ENCODE results near the gene ALKBH2.
"Not testable (repeated sequence)": the region's sequence is repeated elsewhere in the genome, so short reads cannot be mapped to it uniquely, and the experiment has no call there.

Gene ALKBH2

GRCh38 chr12:109058773-109059172 is 34.5 kb downstream of the ALKBH2 start:
- H3K4me1 Mint-ChIP-seq = peaks cover 24% of the 10 kb centered on the region
- H3K9me3 Mint-ChIP-seq = no peaks in the 10 kb centered on the region
- no peak for ATAC-seq
- no peak overlapping the region for H3K27ac Mint-ChIP-seq
- H3K36me3 Mint-ChIP-seq = peaks cover 27% of the 10 kb centered on the region
- DNase-seq (ENCODE audit: low spot score in 2 of 2) = no peak
- no peak overlapping the region for H3K4me3 Mint-ChIP-seq

- Mint-ChIP-seq H3K4me1 (peaks cover 28% of the 10 kb centered on the region), H3K9me3 (no peaks in the 10 kb centered on the region), H3K36me3 (peaks cover 27% of the 10 kb centered on the region), H3K4me3 (no peak overlapping the region), H3K27ac (no peak overlapping the region)
- DNase-seq (ENCODE audit: low spot score in 2 of 2) = no peak
- ATAC-seq = no peak
Measured at GRCh38 chr12:109057376-109057775, 35.9 kb downstream of the ALKBH2 start.

DNA sequence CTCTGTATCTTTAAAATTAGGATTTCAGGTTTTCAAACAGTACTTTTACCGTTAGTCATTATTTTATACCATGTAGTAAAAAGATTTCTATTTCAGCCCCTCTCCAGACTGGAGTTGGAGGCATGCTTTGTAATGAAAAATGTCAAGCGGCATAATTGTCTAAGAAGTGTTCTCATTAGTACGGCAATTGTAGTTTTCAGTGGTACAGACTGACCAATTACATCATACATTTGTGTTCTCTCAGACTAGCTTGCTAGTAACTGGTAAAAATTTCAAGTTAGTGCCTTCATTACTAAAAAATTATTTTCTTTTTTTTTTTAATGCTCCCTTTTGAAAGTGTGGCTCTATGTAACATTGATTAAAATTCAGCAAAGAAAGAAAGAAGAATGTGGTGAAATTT is 36.4 kb downstream of the ALKBH2 start:
- no peaks in the 10 kb centered on the region for H3K9me3 Mint-ChIP-seq
- peaks cover 27% of the 10 kb centered on the region for H3K36me3 Mint-ChIP-seq
- no peak for DNase-seq (ENCODE audit: low spot score in 2 of 2)
- no peak for ATAC-seq
- no peak overlapping the region for H3K27ac Mint-ChIP-seq
- H3K4me3 Mint-ChIP-seq = no peak overlapping the region
- H3K4me1 Mint-ChIP-seq = peaks cover 28% of the 10 kb centered on the region

DNA sequence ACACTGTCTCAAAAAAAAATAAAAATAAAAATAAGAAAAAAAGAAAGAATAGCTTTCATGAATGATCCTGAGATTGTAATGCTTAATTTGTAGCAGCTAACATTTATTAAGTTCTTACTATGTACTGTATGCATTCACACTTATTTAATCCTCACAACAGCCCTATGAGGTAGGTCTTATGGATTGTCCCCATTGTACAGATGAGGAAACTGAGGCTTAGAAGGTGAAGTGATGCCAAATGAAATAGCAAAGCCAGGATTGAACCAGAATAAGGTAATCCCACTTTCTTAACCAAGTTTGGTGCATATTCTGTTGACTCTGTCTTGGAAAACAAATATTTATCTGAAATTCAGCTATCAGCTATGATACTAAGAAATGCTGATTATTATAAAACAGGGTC is 38.8 kb downstream of the ALKBH2 start:
- H3K27ac Mint-ChIP-seq = peak overlapping the region; percentile 92
- peaks cover 21% of the 10 kb centered on the region for H3K36me3 Mint-ChIP-seq
- no peak for DNase-seq (ENCODE audit: low spot score in 2 of 2)
- H3K4me1 Mint-ChIP-seq = peaks cover 26% of the 10 kb centered on the region
- no peak for ATAC-seq
- H3K4me3 Mint-ChIP-seq = peak overlapping the region; percentile 99
- H3K9me3 Mint-ChIP-seq = no peaks in the 10 kb centered on the region

DNA sequence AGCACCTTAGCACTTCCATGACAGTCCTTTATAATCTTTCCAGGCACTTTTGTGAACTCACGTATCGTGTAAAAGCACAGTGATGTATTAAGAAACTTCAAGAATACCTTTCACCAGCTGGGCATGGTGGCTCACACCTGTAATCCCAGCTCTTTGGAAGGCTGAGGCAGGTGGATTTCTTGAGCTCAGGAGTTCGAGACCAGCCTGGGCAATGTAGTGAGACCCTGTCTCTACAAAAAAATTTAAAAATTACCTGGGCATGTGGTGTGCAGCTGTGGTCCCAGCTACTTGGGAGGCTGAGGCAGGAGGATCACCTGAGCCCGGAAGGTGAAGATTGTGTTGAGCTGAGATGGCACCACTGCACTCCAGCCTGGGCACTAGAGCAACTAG is 39.2 kb downstream of the ALKBH2 start:
- Mint-ChIP-seq H3K4me3 (peak overlapping the region; percentile 99), H3K27ac (peak overlapping the region; percentile 92), H3K36me3 (peaks cover 20% of the 10 kb centered on the region)

GRCh38 chr12:109053382-109054123 is 39.7 kb downstream of the ALKBH2 start:
- Mint-ChIP-seq H3K4me3 (peak overlapping the region; percentile 99), H3K27ac (peak overlapping the region; percentile 92), H3K36me3 (peaks cover 15% of the 10 kb centered on the region), H3K4me1 (peaks cover 26% of the 10 kb centered on the region), H3K9me3 (no peaks in the 10 kb centered on the region)
- ATAC-seq (peak; percentile 82), DNase-seq (ENCODE audit: low spot score in 2 of 2) (peak; percentile 8 to 66)

More for the DNA sequence above, 39.2 kb downstream of the ALKBH2 start:
- not testable (repeated sequence) for H3K9me3 Mint-ChIP-seq, ATAC-seq
- peaks cover 26% of the 10 kb centered on the region for H3K4me1 Mint-ChIP-seq
- peak in 1 of 2 donors; percentile 48 for DNase-seq (ENCODE audit: low spot score in 2 of 2)

DNA sequence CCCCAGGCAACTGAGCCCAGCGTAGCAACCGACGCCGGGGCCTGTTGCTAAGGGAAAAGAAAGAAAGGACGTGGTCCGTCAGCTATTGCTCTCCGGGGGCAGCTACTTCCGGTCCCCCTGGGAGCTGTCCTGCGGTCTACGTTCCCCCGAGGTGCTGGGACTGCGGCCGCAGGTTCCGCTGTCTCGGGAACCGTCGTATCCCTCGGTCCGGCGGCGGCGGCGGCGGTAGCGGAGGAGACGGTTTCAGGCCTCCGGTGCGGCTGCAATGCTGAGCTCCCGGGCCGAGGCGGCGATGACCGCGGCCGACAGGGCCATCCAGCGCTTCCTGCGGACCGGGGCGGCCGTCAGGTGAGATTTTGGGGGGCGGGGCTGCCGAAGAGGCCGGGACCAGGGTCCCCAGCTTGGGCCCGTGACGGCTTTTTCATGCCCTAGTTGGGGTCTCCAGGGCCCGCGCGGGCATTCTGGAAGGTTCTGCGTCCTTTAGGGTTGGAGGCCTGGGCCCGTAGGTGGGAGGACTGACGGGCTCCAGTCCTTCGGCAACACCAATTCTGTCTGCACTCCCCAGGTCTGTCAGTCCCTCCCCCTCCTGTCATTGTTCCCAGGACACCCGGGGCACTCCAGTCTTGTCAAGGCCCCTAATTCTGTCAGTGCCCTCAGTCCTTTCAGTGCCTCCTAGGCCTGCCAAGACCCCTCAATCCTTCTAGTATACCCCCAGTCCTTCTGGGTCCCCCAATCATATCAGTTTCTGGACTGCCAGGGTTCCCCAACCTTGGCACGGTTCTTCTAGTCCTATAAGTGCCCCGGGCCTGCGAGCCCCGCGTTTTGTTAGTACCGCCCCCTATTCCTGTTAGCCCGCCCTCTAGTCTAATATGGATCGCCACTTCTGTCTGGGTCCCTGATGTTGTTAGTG is 40.6 kb downstream of the ALKBH2 start, which contains the start of gene USP30:
USP30 (plus strand) TSS at position 163 of the 910 bp plus-strand sequence; CDS start at position 266, 103 bp downstream.
- Mint-ChIP-seq H3K4me1 (peaks cover 26% of the 10 kb centered on the region), H3K36me3 (peaks cover 6% of the 10 kb centered on the region), H3K9me3 (no peaks in the 10 kb centered on the region), H3K27ac (peak within 1 kb of the TSS; percentile 92), H3K4me3 (peak within 1 kb of the TSS; percentile 99)
- ATAC-seq (peak; percentile 92), DNase-seq (ENCODE audit: low spot score in 2 of 2) (peak; percentile 80 to 94)

GRCh38 chr12:109052097-109052413 is 41.2 kb downstream of the ALKBH2 start:
- H3K4me1 Mint-ChIP-seq = peaks cover 30% of the 10 kb centered on the region
- ATAC-seq = no peak
- no peaks in the 10 kb centered on the region for H3K9me3 Mint-ChIP-seq
- no peaks in the 10 kb centered on the region for H3K36me3 Mint-ChIP-seq
- no peak for DNase-seq (ENCODE audit: low spot score in 2 of 2)
- peak overlapping the region; percentile 92 for H3K27ac Mint-ChIP-seq
- H3K4me3 Mint-ChIP-seq = peak overlapping the region; percentile 99

DNA sequence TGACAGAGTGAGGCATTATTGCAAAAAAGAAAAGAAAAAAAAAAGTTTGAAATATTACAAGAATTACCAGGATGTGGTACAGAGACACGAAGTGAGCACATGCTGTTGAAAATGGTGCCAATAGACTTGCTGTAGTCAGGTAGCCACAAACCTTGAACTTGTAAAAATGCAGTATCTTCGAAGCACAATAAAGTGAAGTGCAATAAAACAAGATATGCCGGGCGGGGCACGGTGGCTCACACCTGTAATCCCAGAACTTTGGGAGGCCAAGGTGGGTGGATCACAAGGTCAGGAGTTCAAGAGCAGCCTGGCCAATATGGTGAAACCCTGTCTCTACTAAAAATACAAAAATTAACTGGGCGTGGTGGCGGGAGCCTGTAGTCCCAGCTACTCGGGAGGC is 43.5 kb downstream of the ALKBH2 start:
- not testable (repeated sequence) for H3K27ac Mint-ChIP-seq, H3K9me3 Mint-ChIP-seq, H3K36me3 Mint-ChIP-seq, ATAC-seq, H3K4me3 Mint-ChIP-seq
- H3K4me1 Mint-ChIP-seq = peaks cover 27% of the 10 kb centered on the region
- DNase-seq (ENCODE audit: low spot score in 2 of 2) = peak in 1 of 2 donors; percentile 37

- DNase-seq (ENCODE audit: low spot score in 2 of 2) = peak in 1 of 2 donors; percentile 20
- H3K4me1 Mint-ChIP-seq = peaks cover 21% of the 10 kb centered on the region
- H3K27ac Mint-ChIP-seq, H3K9me3 Mint-ChIP-seq, H3K36me3 Mint-ChIP-seq, ATAC-seq, H3K4me3 Mint-ChIP-seq: not testable (repeated sequence)
Measured at GRCh38 chr12:109048706-109049105, 44.6 kb downstream of the ALKBH2 start.

- H3K27ac Mint-ChIP-seq = no peak overlapping the region
- no peak overlapping the region for H3K4me3 Mint-ChIP-seq
- no peaks in the 10 kb centered on the region for H3K36me3 Mint-ChIP-seq
- peaks cover 10% of the 10 kb centered on the region for H3K4me1 Mint-ChIP-seq
- no peaks in the 10 kb centered on the region for H3K9me3 Mint-ChIP-seq
- ATAC-seq = peak; percentile 65
- DNase-seq (ENCODE audit: low spot score in 2 of 2) = peak in 1 of 2 donors; percentile 22
Measured at GRCh38 chr12:109047081-109047805, 46.0 kb downstream of the ALKBH2 start.

- Mint-ChIP-seq H3K4me1 (peaks cover 6% of the 10 kb centered on the region), H3K36me3 (no peaks in the 10 kb centered on the region), H3K9me3 (no peaks in the 10 kb centered on the region), H3K27ac (no peak overlapping the region), H3K4me3 (no peak overlapping the region)
- DNase-seq (ENCODE audit: low spot score in 2 of 2) (peak in 1 of 2 donors; percentile 13), ATAC-seq (no peak)
Measured at GRCh38 chr12:109044241-109044640, 49.0 kb downstream of the ALKBH2 start.

Data from stimulated activated effector memory CD8-positive, alpha-beta T cell treated with anti-CD3 and anti-CD28 coated beads, Interleukin-12 subunit alpha, Interleukin-12 subunit beta, amount 100 ng/mL, for 72 hours (primary cell).